Fibroblast of the conjunctiva (primary cell): Measurements from ENCODE around the gene PKP4.
"Not testable (repeated sequence)": the region's sequence is repeated elsewhere in the genome, so short reads cannot be mapped to it uniquely, and the experiment has no call there.

Source experiments
- DNase-seq: peaks from one replicate; pipeline ENCODE4 v3.0.0-alpha.2; 2010; ENCODE audit warnings: low read depth

Gene PKP4

GRCh38 chr2:158473300-158473699 lies 16.5 kb downstream of the PKP4 start:
- DNase-seq, result not testable (repeated sequence)

- no peak for DNase-seq
Observed at GRCh38 chr2:158473719-158474392, 17.1 kb downstream of the PKP4 start.

- not testable (repeated sequence) for DNase-seq
Observed at GRCh38 chr2:158474526-158475011, 17.8 kb downstream of the PKP4 start.

GRCh38 chr2:158477202-158477601 lies 20.4 kb downstream of the PKP4 start:
- DNase-seq, result no peak

- DNase-seq, result no peak
Observed at GRCh38 chr2:158478237-158478636, 21.5 kb downstream of the PKP4 start.

GRCh38 chr2:158478816-158479215 lies 22.1 kb downstream of the PKP4 start:
- no peak for DNase-seq

GRCh38 chr2:158481116-158481515 lies 24.4 kb downstream of the PKP4 start:
- DNase-seq, result no peak

- no peak for DNase-seq
Observed at GRCh38 chr2:158482594-158482993, 25.8 kb downstream of the PKP4 start.

- DNase-seq, result no peak
Observed at GRCh38 chr2:158484892-158485556, 28.3 kb downstream of the PKP4 start.

GRCh38 chr2:158486150-158486969 lies 29.6 kb downstream of the PKP4 start:
- DNase-seq, result no peak

GRCh38 chr2:158486970-158487325 lies 30.2 kb downstream of the PKP4 start:
- DNase-seq, result no peak

GRCh38 chr2:158487419-158487818 lies 30.7 kb downstream of the PKP4 start:
- DNase-seq, result peak; percentile 37

- DNase-seq, result no peak
Observed at GRCh38 chr2:158488442-158489216, 31.9 kb downstream of the PKP4 start.

- DNase-seq, result no peak
Observed at GRCh38 chr2:158489366-158490112, 32.8 kb downstream of the PKP4 start.

- DNase-seq, result no peak
Observed at GRCh38 chr2:158491072-158491471, 34.3 kb downstream of the PKP4 start.

- no peak for DNase-seq
Observed at GRCh38 chr2:158493458-158493857, 36.7 kb downstream of the PKP4 start.

GRCh38 chr2:158495175-158495574 lies 38.4 kb downstream of the PKP4 start:
- DNase-seq, result peak; percentile 53

- DNase-seq, result no peak
Observed at GRCh38 chr2:158496986-158497385, 40.2 kb downstream of the PKP4 start.

GRCh38 chr2:158497486-158497885 lies 40.7 kb downstream of the PKP4 start:
- no peak for DNase-seq

- no peak for DNase-seq
Observed at GRCh38 chr2:158498043-158498748, 41.4 kb downstream of the PKP4 start.

- no peak for DNase-seq
Observed at GRCh38 chr2:158498749-158499136, 42.0 kb downstream of the PKP4 start.
